Trophoblast cell (in vitro differentiated cells and primary cell): Measurements from ENCODE around the gene CCNI.
"Not testable (repeated sequence)": the region's sequence is repeated elsewhere in the genome, so short reads cannot be mapped to it uniquely, and the experiment has no call there.

Experiments
- DNase-seq, 2 donors: peaks; one replicate each; pipeline ENCODE4 v3.0.0-alpha.2; 2016
- H2AFZ ChIP-seq: 2 replicates; pipeline ENCODE4 v1.6.1; 2013; ENCODE audit warnings: low read length, moderate library complexity, mild to moderate bottlenecking; ENCODE audit not compliant: insufficient read depth, poor library complexity
- H2AK5ac ChIP-seq: 2 replicates; pipeline ENCODE4 v1.6.1; 2013; ENCODE audit warnings: mild to moderate bottlenecking, low read length
- H2BK120ac ChIP-seq: 2 replicates; pipeline ENCODE4 v1.6.1; 2013; ENCODE audit warnings: low read length, mild to moderate bottlenecking, moderate library complexity; ENCODE audit not compliant: insufficient read depth, poor library complexity
- H2BK12ac ChIP-seq: 2 replicates; pipeline ENCODE4 v1.6.1; 2013; ENCODE audit warnings: mild to moderate bottlenecking, low read length, moderate library complexity
- H2BK5ac ChIP-seq: 2 replicates; pipeline ENCODE4 v1.6.1; 2013; ENCODE audit warnings: low read length, low read depth, moderate library complexity, mild to moderate bottlenecking; ENCODE audit not compliant: poor library complexity
- H3K14ac ChIP-seq: 2 replicates; pipeline ENCODE4 v1.6.1; 2013; ENCODE audit warnings: mild to moderate bottlenecking, low read length
- H3K18ac ChIP-seq: 2 replicates; pipeline ENCODE4 v1.6.1; 2013; ENCODE audit warnings: mild to moderate bottlenecking, low read length
- H3K23ac ChIP-seq: 2 replicates; pipeline ENCODE4 v1.6.1; 2013; ENCODE audit warnings: low read length
- H3K27ac ChIP-seq: 2 replicates; pipeline ENCODE4 v1.5.1; 2013; ENCODE audit warnings: low read depth, mild to moderate bottlenecking, inconsistent platforms, low read length, moderate library complexity
- H3K27me3 ChIP-seq: 2 replicates; pipeline ENCODE4 v1.6.1; 2013; ENCODE audit warnings: inconsistent platforms, mild to moderate bottlenecking, low read length, moderate library complexity; ENCODE audit not compliant: insufficient read depth
- H3K36me3 ChIP-seq, 2 experiments: 1 replicate in 1 of 2; 2 replicates in 1 of 2; pipeline ENCODE4 v1.6.1; 2013; ENCODE audit warnings: low read length in 2 of 2, mild to moderate bottlenecking in 2 of 2, moderate library complexity in 1 of 2; ENCODE audit not compliant: insufficient read depth in 2 of 2, control insufficient read depth in 1 of 2
- H3K4ac ChIP-seq: 2 replicates; pipeline ENCODE4 v1.6.1; 2013; ENCODE audit warnings: low read depth, mild to moderate bottlenecking, low read length, moderate library complexity
- H3K4me1 ChIP-seq, 2 experiments: 1 replicate in 1 of 2; 2 replicates in 1 of 2; pipeline ENCODE4 v1.6.1; 2013; ENCODE audit warnings: low read length in 2 of 2, mild to moderate bottlenecking in 2 of 2, moderate library complexity in 1 of 2; ENCODE audit not compliant: insufficient read depth in 2 of 2, control insufficient read depth in 1 of 2
- H3K4me2 ChIP-seq: 2 replicates; pipeline ENCODE4 v1.6.1; 2013; ENCODE audit warnings: inconsistent platforms, mild to moderate bottlenecking, low read length, moderate library complexity
- H3K4me3 ChIP-seq: 2 replicates; pipeline ENCODE4 v1.5.1; 2013; ENCODE audit warnings: mild to moderate bottlenecking, low read depth, low read length, inconsistent platforms
- H3K79me1 ChIP-seq: one replicate; pipeline ENCODE4 v1.6.1; 2013; ENCODE audit warnings: low read length
- H3K79me2 ChIP-seq: 2 replicates; pipeline ENCODE4 v1.6.1; 2013; ENCODE audit warnings: low read length, mild to moderate bottlenecking; ENCODE audit not compliant: control insufficient read depth, insufficient read depth, poor library complexity
- H3K9ac ChIP-seq: 2 replicates; pipeline ENCODE4 v1.6.1; 2013; ENCODE audit warnings: mild to moderate bottlenecking, low read length
- H3K9me3 ChIP-seq: 2 replicates; pipeline ENCODE4 v1.6.1; 2013; ENCODE audit warnings: low read depth, mild to moderate bottlenecking, control low read depth, inconsistent platforms, low read length; ENCODE audit not compliant: insufficient read depth
- H4K12ac ChIP-seq: 2 replicates; pipeline ENCODE4 v1.6.1; 2013; ENCODE audit warnings: low read depth, mild to moderate bottlenecking, low read length, moderate library complexity
- H4K8ac ChIP-seq: 2 replicates; pipeline ENCODE4 v1.6.1; 2013; ENCODE audit warnings: low read depth, mild to moderate bottlenecking, low read length, moderate library complexity
- H4K91ac ChIP-seq: one replicate; pipeline ENCODE4 v1.6.1; 2013; ENCODE audit warnings: low read depth, mild to moderate bottlenecking, low read length, moderate library complexity
- WGBS: extraction: QIAGEN DNeasy Blood & Tissue Kit; methylation state at CpG from one replicate; pipeline ENCODE4 v1.1.7; 2013; ENCODE audit warnings: missing lambda C conversion rate; ENCODE audit not compliant: insufficient read length, insufficient coverage; ENCODE audit errors: extremely low coverage; 5-methylcytosine and 5-hydroxymethylcytosine counted together

The CCNI gene

DNA sequence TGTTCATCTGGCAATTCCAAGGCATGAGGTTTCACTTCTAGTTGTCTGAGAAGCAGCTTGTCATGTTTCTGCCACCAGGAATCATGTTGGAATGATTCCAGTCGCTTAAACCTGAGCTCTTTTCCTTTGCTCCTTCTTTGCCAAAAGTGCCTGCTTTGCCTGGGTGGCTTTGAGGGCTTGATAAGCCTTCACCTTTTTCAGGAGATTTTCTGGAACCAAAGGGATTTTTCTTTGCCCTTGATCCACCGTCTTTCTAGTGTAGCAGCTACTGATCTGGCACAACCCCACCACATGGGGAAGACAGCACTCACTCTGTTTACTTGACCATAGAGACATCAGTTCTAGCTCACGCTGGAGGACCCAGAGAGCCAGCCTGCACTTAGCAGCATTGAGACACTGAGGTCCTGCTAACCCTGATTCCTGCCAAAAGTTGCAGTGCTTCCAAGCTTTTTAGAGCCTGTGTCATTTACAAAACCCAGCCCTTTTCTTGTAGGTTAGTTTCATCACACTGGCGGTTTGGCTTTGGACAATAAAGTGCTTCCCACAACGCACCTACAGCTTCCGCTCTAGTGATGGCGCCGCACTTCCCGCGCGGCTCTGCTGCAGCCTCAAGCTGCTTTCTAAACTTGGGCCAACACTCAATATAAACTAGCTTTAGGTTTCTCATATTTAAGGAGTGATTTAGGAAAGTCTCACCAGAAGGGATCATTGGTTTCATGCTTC lies 7.3 kb upstream of the CCNI start:
- Histone ChIP-seq H3K23ac (no peak overlapping the region), H2BK120ac (no peak overlapping the region), H4K91ac (no peak overlapping the region), H4K12ac (no peak overlapping the region), H3K27me3 (no peaks in the 10 kb centered on the region), H3K27ac (no peak overlapping the region), H3K4me3 (no peak overlapping the region), H3K9ac (no peak overlapping the region), H3K79me1 (no peaks in the 10 kb centered on the region), H2AFZ (no peak overlapping the region), H3K9me3 (no peaks in the 10 kb centered on the region), H2BK12ac (peak overlapping the region; percentile 63), H3K4me1 (peaks cover 2 to 7% of the 10 kb centered on the region in 2 experiments), H2AK5ac (no peak overlapping the region), H3K14ac (no peak overlapping the region), H4K8ac (no peak overlapping the region), H2BK5ac (no peak overlapping the region), H3K4ac (no peak overlapping the region), H3K36me3 (no peaks in the 10 kb centered on the region), H3K18ac (no peak overlapping the region), H3K4me2 (no peak overlapping the region), H3K79me2 (no peaks in the 10 kb centered on the region)
- no CpG with 5 or more reads among the region's 11 CpGs for WGBS
- DNase-seq = no peak

GRCh38 chr4:77080806-77081205 lies 5.0 kb upstream of the CCNI start:
- not testable (repeated sequence) for H2AK5ac ChIP-seq, H4K91ac ChIP-seq, H3K23ac ChIP-seq, H3K9me3 ChIP-seq, H3K79me2 ChIP-seq, H3K4ac ChIP-seq, H2AFZ ChIP-seq, H3K9ac ChIP-seq, H2BK12ac ChIP-seq, H3K27ac ChIP-seq, H3K18ac ChIP-seq, H3K27me3 ChIP-seq, H3K4me1 ChIP-seq, H3K4me2 ChIP-seq, H3K4me3 ChIP-seq, H4K12ac ChIP-seq, H2BK5ac ChIP-seq, H4K8ac ChIP-seq, H2BK120ac ChIP-seq, DNase-seq, H3K14ac ChIP-seq, H3K36me3 ChIP-seq, H3K79me1 ChIP-seq
- WGBS = no CpG with 5 or more reads among the region's 7 CpGs

DNA sequence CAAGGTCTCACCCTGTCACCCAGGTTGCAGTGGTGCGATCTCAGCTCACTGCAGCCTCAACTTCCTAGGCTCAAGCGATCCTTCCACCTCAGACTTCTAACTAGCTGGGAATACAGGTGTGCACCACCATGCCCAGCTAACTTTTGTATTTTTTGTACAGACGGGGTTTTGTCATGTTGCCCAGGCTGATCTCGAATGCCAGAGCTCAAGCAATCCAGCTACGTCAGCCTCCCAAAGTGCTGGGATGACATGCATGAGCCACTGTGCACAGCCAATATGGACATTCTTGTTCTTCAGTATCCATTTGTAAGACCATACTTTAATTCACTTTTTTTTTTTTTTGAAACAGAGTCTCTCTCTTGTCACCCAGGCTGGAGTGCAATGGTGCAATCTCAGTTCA lies 3.5 kb upstream of the CCNI start:
- Histone ChIP-seq H3K79me1 (peaks cover 13% of the 10 kb centered on the region), H3K27me3 (no peaks in the 10 kb centered on the region), H3K14ac (no peak overlapping the region), H3K79me2 (peaks cover 13% of the 10 kb centered on the region), H3K4me3 (no peak overlapping the region), H3K27ac (no peak overlapping the region), H2AFZ (no peak overlapping the region), H3K9ac (no peak overlapping the region), H3K36me3 (no peaks in the 10 kb centered on the region), H3K4me1 (peaks cover 2 to 7% of the 10 kb centered on the region in 2 experiments), H3K18ac (no peak overlapping the region), H4K12ac (no peak overlapping the region), H3K4ac (no peak overlapping the region), H2BK5ac (no peak overlapping the region), H3K9me3 (no peaks in the 10 kb centered on the region), H2BK12ac (no peak overlapping the region), H2BK120ac (no peak overlapping the region), H4K91ac (no peak overlapping the region), H3K4me2 (no peak overlapping the region), H2AK5ac (peak overlapping the region; percentile 73), H4K8ac (no peak overlapping the region), H3K23ac (no peak overlapping the region)
- no peak for DNase-seq
- WGBS = no CpG with 5 or more reads among the region's 5 CpGs

GRCh38 chr4:77078401-77078800 lies 2.6 kb upstream of the CCNI start:
- H4K8ac ChIP-seq = no peak overlapping the region
- H3K4me1 ChIP-seq = peaks cover 2 to 4% of the 10 kb centered on the region in 2 experiments
- H3K79me2 ChIP-seq = peaks cover 14% of the 10 kb centered on the region
- H3K36me3 ChIP-seq = no peaks in the 10 kb centered on the region
- DNase-seq = peak in 1 of 2 donors; percentile 21
- no peak overlapping the region for H3K14ac ChIP-seq
- no peak overlapping the region for H3K27ac ChIP-seq
- H2AK5ac ChIP-seq = no peak overlapping the region
- no peak overlapping the region for H2AFZ ChIP-seq
- no CpG with 5 or more reads among the region's 2 CpGs for WGBS
- H2BK12ac ChIP-seq = no peak overlapping the region
- no peaks in the 10 kb centered on the region for H3K27me3 ChIP-seq
- H3K23ac ChIP-seq = no peak overlapping the region
- no peaks in the 10 kb centered on the region for H3K9me3 ChIP-seq
- H3K4ac ChIP-seq = no peak overlapping the region
- no peak overlapping the region for H3K18ac ChIP-seq
- no peak overlapping the region for H4K12ac ChIP-seq
- H4K91ac ChIP-seq = no peak overlapping the region
- peaks cover 13% of the 10 kb centered on the region for H3K79me1 ChIP-seq
- H2BK5ac ChIP-seq = no peak overlapping the region
- no peak overlapping the region for H3K4me3 ChIP-seq
- H2BK120ac ChIP-seq = no peak overlapping the region
- H3K9ac ChIP-seq = no peak overlapping the region
- H3K4me2 ChIP-seq = no peak overlapping the region
